SHP77 (cell line): ENCODE results near the gene CHAD.
"Not testable (repeated sequence)": the region's sequence is repeated elsewhere in the genome, so short reads cannot be mapped to it uniquely, and the experiment has no call there.

Experiments
- DNase-seq, 2 experiments: peaks; one replicate each; lab custom pipeline; 2025; lab: John Stamatoyannopoulos, UW

The CHAD gene

GRCh38 chr17:50495217-50495823, 26.6 kb upstream of the CHAD start:
- DNase-seq: no peak

GRCh38 chr17:50493744-50494143, 25.1 kb upstream of the CHAD start:
- DNase-seq: no peak

GRCh38 chr17:50492214-50492613, 23.5 kb upstream of the CHAD start:
- no peak for DNase-seq

GRCh38 chr17:50491505-50491904, 22.8 kb upstream of the CHAD start:
- DNase-seq: no peak

- DNase-seq: no peak
Measured at GRCh38 chr17:50488880-50489279, 20.2 kb upstream of the CHAD start.

GRCh38 chr17:50487213-50488096, 18.8 kb upstream of the CHAD start:
- DNase-seq: no peak

GRCh38 chr17:50484386-50485155, 15.9 kb upstream of the CHAD start:
- DNase-seq: no peak

- DNase-seq: no peak
Measured at GRCh38 chr17:50483266-50483665, 14.6 kb upstream of the CHAD start.

GRCh38 chr17:50482516-50482915, 13.8 kb upstream of the CHAD start:
- DNase-seq: peak; percentile 86 to 89

- peak; percentile 39 to 66 for DNase-seq
Measured at GRCh38 chr17:50482110-50482509, 13.4 kb upstream of the CHAD start.

- DNase-seq: peak in 1 of 2 experiments; percentile 66
Measured at GRCh38 chr17:50481648-50482047, 13.0 kb upstream of the CHAD start.

GRCh38 chr17:50480854-50481490, 12.3 kb upstream of the CHAD start:
- DNase-seq: no peak

GRCh38 chr17:50480142-50480764, 11.6 kb upstream of the CHAD start:
- no peak for DNase-seq

- peak; percentile 71 to 87 for DNase-seq
Measured at GRCh38 chr17:50479522-50480141, 11.0 kb upstream of the CHAD start.

GRCh38 chr17:50478391-50479381, 10.0 kb upstream of the CHAD start, which contains the start of gene RSAD1:
TSS of gene RSAD1 (plus strand) at chr17:50478860. CDS start at chr17:50478885, 25 bp downstream.
- DNase-seq: peak; percentile 87 to 92

GRCh38 chr17:50477976-50478375, 9.3 kb upstream of the CHAD start:
- DNase-seq: no peak

- no peak for DNase-seq
Measured at GRCh38 chr17:50476545-50477315, 8.1 kb upstream of the CHAD start.

- DNase-seq: not testable (repeated sequence)
Measured at GRCh38 chr17:50475775-50476544, 7.3 kb upstream of the CHAD start.
